Activated CD8-positive, alpha-beta memory T cell treated with anti-CD3 and anti-CD28 coated beads for 48 hours (primary cell): ENCODE data around the gene DAPL1.

Experiments used
- DNase-seq, 3 experiments: peaks; one replicate each; pipeline ENCODE4 v3.0.0-alpha.2; 2020; ENCODE audit warnings: low read depth in 2 of 3, low spot score in 2 of 3

The DAPL1 gene

DNA sequence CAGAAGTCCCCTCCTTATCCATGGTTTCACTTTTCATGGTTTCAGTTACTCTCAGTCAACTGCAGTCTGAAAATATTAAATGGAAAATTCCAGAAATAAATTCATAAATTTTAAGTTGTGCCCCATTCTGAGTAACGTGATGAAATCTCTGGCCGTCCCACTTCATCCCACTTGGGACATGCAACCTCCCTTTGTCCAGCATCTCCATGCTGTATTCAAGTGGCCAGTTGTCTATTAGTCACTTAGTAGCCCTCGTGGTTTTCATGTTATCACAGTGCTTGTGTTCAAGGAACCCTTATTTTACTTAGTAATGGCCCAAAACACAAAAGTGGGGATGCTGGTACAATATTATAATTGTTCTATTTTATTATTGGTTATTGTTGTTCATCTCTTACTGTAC is 18.0 kb upstream of the DAPL1 start:
- no peak for DNase-seq

DNA sequence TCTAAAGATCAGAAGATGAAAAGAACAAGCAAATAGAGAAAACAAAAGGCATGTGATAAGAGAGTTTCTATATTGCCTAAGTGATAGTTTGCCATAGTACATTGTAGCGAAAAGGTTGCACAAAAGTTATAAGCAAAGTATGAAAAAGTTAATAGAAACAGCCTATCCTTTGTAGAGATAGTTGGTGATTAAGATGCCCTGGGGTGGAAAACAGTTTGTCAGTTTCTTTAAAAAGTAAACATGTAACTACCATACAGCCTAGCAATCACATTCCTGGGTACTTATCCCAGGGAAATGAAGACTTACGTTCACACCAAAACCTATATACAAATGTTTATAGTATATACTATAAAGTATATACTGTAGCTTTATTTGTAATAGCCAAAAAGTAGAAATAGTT is 16.9 kb upstream of the DAPL1 start:
- no peak for DNase-seq

DNA sequence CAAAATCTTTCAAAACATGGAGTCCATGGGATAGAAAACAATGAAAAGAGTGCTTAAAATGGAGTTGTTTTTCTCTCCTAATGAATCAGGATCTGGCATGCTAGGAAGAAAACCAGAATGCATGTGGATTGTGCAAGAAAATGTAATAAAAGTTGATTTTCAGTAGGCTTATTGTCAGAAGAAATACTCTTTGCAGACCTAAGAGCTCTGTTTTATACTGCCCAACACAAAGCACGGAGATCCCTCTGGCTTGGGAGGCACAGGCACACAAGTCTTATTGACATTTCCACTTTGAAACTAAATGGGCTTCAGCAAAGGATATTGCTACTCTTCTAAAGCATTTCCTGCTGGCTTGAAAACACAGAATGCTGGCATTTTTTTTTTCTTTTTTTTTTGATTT is 15.5 kb upstream of the DAPL1 start:
- DNase-seq = no peak

DNA sequence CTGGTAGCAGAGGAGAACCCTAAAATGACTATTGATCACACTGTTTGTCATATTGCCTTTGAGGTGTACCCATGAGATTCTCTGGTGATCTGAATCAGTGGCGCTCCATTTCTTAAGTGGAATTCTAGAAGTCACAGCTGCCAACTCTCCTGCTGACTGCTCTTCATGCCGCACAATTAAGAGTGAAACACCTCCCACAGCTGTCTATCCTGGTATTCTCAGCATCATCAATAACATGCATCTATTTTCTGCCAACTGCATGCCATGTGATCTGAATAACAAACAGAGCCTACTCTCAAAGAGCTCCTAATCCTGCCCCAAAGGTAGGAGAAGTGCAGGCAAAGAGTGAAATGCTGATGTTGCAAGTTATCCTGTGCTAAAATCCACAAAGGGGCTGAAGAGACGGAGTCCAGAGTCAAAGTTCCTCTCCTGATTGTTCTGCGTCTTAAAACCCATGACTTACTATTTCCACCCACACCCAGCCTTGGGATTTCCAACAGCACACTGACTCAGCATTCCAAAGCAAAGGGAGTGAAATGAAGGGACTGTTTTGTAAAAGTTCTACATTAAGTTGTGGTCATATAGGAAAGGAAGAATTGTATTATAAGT is 13.7 kb upstream of the DAPL1 start:
- DNase-seq = no peak

DNA sequence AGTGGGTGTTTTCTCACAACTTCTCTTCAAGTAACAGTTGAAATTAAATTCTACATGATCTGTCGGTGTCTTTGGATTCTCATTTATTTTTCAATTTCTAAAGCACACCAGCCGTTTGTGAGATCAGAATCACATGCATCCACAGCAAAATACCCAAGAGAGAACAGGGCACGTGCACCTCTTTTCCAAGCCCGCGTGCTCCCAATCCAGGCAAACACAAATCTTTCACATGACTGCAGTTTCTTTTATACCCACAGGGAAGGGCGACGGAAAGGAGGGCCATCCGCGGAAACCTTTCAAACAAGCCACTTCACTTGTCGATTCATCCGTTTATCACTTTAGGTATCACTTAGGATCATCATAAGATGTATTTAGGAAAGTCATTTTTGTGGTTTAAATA is 13.0 kb upstream of the DAPL1 start:
- DNase-seq = no peak

DNA sequence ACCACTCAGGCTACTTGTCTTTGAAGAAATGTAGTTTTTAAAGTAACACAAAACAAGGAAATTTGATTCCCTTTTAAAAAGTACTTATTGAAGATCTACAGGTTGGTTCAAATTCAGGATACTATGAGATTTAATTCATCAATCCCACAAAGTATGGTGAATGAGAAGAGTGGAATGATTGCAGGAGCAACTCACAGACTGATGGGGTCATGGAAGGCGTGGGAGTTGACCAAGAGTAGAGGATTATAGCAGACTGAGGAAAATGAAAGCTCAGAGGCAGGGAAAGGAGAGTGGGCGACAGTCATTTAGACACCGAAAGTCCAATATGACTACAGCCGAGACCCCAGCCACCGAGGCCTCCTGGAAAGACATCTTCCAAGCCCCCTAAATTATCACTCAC is 12.5 kb upstream of the DAPL1 start:
- DNase-seq = no peak

DNA sequence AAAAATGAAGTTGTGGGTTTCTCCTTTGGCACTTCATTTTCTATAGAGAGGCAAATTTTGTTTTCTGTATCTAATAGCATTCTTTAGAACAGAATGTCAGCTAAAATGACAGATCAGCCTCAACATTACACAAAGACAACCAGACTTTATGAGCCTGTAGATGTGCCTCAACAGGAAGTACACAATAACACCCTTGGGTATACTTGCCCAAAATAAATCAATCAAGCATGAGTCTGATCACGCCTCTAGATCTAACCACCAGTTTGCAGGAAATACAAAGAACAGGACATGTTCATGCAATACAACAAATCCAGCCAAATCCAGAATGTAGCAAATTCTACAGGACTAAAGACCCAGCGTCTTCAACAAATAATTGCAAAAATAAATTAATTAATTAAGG is 11.2 kb upstream of the DAPL1 start:
- no peak for DNase-seq

DNA sequence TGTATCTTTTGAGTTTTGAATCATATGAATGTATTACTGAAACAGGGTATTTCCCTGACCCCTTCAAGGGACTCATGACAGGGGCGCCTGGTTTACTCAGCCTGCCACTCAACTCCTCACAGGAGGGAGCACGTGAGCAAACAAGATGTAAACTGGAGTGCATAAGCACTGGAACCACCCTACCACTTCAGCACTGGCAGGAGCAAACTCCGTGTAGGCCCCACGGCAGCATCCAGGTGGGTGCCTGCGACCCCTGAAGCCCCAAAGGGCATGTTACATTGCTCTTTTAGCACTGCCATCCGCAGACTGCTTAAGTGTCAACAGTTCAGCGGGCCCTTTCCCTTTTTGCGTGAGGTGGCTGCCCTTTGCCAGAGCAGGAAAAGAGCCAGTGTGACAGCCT is 8.2 kb upstream of the DAPL1 start:
- no peak for DNase-seq

DNA sequence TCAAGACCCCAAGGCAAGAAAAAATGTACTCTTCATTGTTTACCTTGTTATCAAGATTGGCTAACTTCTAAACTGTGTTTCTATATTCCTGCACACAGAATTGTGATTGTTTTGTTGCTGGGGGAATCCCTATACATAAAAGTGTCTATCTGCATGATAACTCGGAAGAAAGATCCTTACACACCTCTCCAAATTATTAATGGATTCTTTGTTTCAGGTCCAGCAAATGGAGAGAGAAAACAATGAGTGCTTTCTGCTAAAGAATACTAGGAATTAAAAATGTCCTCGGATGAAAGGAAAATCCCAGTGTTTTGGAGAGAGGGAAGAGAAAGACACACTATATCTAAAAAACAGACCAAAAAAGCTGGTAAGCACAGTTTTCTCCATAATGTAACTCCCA is 6.2 kb upstream of the DAPL1 start:
- DNase-seq = no peak

DNA sequence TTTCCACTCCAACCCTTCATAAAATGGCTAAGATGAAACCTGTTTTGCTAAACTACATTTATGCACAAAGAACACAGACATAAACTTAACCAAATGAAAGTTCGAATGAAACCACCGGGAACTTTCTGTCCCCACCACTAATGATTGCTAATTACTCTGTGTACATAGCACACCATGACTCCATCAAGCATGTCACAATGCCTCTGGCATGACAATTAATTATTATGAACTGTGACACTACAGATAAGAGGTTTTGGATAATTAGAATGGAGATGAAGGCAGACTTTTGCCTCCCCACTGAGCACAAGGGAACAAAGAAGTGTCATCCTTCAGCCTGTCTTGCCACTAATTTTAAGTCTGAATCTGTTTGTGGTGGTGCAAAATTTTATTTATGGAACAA is 1.5 kb downstream of the DAPL1 start:
- no peak for DNase-seq

DNA sequence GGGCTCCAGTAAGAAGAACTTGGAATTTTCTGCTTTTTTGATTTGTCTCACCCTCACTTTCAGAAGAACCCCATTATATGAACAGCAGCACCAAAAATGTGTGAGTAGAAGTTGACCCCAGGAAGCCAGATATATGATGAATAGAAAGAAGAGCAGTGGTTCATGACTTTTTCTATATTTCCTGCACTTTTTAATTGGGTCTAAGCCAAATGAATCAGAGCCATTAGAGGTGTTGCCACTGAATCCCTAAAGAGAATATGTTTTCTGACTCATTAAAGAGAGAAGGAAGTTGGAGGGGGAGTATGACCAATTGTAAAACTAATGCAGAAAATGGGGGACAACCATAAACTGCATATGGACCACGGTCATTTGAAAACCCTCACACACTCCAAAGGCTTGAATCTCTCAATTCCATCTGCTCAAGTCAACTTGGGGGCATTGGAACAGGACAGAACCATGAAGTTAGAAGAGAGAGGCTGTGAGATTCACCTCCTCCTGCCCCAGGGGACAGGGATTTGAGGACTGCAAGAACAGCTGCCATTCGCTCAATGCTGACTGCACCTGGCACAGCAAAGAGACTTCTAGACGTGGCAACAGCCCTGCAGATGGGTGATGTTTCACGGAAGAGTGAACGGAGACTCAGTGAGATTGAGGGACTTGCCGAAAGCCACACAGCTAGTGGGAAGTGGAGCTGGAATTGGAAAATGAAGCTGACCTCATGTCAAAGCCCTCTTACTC is 3.0 kb downstream of the DAPL1 start:
- DNase-seq = no peak

DNA sequence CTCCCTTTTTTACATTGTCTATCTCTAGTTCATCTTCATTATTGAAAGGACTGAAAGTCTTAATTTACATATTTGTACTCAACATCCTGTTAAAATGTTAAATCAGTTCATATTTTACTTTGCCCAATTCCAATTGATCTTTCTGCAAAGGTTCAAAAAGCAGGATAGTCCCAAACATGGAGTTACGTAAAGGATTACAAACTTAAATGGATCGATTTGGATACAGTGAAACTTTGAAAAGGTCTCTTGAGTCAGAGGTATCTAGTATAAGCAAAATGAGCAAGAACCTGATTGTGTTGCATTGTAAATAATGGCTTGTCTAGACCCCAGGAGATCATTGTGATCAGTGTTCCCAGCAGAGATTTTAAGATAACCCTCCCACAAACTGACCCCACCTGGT is 4.1 kb downstream of the DAPL1 start:
- DNase-seq = no peak

DNA sequence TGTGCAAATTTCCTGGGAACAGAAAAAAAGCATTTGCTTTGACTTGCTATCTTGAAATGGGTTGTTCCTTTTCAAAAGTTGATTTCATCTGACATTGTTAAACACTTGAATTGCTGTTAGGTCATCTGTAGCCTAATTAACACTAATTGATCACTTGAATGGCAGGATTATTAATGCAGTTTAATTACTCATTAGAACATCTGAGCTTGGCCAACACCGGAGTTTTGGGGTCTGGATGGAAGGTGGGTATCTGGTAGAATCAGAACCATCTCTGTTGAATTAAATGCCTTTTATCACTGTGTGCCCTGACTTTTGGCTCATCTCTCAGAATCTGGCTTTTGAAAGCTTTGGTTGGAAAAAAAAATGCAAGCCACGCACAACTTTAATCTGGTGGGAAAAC is 8.4 kb downstream of the DAPL1 start:
- DNase-seq = no peak

DNA sequence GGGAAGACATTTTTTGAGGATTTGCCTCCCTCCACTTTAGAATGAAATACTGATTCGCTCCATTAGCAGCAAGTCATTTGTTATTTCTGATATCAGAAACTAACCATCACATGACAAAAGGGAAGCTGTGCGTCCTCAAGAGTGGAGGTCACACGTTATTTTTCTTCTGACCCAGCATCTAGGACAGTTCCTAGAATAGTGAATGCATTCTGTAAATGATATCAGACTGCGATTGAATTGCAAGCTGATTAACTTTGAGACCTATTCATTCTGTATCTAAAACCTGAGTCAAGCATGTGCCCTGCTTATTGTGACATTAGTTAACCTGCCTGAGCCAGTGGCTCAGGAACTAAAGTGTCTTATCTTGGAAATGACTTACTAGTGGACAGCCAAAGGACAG is 10.1 kb downstream of the DAPL1 start:
- no peak for DNase-seq

DNA sequence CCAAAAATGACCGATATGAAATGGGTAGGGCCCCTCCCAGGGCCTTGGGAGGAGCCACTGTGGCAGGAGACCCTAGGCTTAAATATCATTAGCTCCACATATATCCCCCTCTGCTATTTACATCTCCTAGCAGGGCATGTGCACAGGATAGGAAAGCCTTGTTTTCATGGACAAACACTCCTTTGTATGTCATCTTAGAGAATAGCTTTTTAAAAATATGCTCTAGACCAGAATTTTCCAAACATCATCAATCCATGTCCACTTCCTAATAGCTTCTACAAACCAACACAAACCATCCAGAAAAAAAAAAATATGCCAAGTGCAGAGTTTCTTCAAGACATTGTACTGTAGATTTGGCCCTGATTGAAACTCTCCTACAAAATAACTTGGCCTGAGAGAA is 10.8 kb downstream of the DAPL1 start:
- no peak for DNase-seq

DNA sequence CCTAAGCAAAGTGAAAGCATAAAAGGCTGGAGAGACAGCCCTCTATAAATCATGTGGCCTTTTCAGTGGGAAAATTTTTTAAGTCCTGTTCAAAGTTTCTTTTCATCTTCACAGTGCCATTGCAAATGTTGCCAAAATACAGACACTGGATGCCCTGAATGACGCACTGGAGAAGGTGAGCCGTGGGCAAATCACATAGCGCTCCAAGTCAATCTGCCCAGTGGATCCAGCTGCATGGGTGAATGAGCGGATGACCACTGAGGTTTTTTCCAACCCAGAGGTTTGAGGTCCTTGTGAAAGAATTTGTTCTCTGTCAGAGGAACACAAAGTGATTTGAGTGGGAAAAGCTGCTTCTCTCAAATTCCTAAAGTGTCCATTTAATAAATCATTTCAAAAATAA is 11.8 kb downstream of the DAPL1 start:
- no peak for DNase-seq

DNA sequence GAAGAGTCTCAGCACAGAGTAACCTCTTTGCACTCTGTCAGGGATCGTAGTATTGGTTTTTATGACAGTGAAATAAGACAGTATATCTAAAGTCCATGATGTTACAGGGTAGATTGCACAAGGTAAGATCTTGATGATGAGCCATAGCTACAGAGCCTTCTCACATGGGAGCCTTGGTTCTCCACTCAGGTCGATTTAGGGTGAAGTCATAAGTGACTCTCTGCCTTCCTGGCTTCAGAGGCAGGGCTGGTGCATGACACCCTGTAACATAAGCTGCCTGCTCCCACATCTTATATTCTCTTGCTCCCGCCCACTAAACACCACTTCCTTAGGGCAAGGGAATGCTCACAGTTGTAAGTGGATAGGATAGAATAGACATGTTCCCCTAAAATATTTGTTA is 13.3 kb downstream of the DAPL1 start:
- no peak for DNase-seq

DNA sequence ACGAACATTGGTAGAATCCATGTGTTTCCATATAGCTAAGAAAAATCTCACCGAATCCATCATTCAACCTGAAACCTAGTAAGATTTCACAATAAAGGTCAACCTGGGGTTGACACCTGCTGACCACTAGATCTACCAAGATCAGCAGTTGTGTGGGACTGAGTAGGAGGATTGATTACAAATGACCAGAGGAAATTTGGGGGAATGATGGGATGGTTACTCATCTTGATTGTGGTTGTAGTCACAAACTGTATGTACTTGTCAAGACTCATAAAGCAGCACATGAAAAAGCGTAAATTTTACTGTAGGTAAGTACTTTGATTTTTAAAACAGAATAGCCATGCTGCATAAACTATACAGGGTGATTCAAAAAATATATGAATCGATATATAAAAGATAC is 14.7 kb downstream of the DAPL1 start:
- DNase-seq = no peak

DNA sequence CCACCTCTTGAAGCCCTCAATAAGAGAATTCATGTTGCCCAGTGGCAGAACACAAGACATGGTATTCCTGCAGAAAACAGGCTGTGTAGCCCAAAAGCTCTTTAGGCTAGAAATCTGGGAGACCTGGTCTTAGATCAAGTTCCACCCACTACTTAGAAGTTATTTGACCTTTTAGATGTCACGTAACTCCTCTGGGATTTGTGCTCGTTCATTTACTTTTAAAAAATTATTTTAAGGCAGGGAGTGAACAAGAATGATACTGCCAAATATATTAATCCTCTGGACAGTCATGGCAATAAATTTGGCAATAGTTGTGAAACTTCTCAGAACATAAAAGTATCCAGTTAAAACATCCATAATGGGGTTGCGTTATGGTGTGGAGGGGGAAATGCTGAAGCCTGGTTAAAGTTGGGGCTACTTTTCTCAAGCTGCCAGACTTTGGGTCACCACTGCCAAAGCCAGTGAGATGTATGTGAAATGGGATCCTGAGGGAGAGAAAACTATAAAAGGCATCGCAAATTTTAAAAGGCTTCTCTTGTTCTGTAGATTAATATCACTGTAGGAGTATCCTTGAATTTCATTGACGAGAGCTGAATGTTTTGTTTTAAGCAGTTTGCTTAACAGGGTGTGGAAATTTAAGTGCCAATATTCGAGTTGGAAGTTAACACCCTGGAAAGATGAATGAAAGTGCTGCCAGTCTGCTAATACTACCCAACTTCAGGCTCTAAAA is 15.8 kb downstream of the DAPL1 start:
- DNase-seq = no peak

DNA sequence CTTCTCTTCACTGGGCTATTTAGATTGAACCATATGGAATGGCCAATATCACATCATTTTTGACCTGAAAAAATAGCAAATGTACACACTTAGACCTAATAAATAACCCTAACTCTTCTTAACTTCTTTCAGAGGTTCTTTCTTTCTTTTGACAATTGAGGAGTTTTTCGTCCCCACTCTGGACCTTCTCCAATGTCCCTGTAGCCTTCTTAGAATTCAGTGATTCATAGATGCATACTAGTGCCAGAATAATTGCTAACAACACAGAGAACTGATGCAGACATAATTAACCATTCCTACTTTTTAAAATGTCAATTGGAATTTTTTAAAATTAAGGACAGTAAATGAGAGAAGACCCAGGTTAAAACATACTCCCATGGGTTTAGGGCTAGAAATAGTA is 20.0 kb downstream of the DAPL1 start:
- no peak for DNase-seq

DNA sequence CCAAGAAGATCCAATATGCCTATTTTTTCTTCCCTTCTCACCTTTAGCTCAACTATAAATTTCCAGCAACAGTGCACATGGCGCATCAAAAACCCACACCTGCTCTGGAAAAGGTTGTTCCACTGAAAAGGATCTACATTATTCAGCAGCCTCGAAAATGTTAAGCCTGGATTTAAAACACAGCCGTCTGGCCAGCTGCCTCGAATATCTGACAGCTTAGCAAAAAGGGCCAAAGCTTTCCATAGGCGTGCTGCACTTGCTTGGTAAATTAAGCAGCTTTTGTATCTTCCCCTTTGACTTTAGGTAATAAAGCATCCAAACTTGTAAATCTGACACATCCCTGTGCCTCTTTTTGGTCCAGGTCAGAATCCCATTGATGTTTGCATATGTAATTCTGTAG is 20.5 kb downstream of the DAPL1 start:
- DNase-seq = no peak

DNA sequence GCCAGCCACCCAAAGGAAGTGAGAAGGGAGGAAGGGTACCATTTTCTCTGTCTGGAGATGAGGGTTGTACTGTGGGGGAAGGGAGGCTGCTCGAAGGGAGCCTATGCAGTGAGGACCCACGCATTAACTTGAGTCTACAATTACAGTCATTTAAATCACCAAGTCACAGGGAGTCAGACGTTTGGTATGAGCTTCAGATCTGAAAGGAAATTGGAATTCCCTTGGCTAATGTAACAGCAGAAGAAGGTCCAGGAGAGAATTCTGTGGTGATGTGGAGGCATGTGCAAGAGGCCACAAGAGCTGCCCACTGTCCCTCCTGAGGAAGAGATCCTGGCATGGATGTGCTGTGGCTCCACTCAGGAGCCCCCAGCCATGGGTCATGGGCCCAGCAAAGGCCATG is 22.5 kb downstream of the DAPL1 start:
- no peak for DNase-seq

DNA sequence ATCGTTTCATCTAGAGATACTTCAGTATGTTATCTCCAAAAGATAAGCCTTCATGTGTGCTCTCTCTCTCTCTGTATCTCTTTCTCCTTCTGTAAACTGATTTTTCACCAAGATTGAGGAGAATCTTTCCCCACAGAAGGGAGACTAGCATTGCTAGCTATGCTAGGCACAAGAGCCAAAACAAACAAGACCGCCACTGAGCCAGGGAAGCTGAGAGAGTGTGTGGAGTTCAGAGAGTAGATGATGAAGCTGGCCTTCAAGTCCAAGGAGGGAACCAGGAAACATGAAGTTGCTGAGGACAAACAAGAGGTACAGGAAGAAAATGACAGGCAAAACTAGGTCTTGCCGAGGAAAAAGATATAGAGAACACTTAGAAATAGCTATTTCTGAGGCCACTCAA is 23.4 kb downstream of the DAPL1 start:
- no peak for DNase-seq
